Measurements from ENCODE around the gene GNAS-AS1. TPM values are rescaled to one million over a fixed set of nuclear protein-coding genes. Genes with fewer than 3 reads are reported as not detected.

The GNAS-AS1 gene
- total RNA-seq, 4 donors from 2014 or later, result 0.55 to 1.1 TPM; not detected in 2

- WGBS, 2 donors (ENCODE audit: low coverage in 1 of 2), result 85% methylated on average over 20 of the region's 20 CpGs; no CpG with 5 or more reads in 1 of the 2 donors
- Histone ChIP-seq H3K4me3 (no peak overlapping the region), H3K9me3 (no peaks in the 10 kb centered on the region), H3K27ac (no peak overlapping the region), H3K36me3 (no peaks in the 10 kb centered on the region), H3K27me3 (peaks cover 4% of the 10 kb centered on the region), H3K4me1 (no peaks in the 10 kb centered on the region)
- TF ChIP-seq POLR2AphosphoS5 (IDR thresholded peaks at IDR 0.05) (no peak), CTCF (IDR thresholded peaks at IDR 0.05) (no peak), EP300 (IDR thresholded peaks at IDR 0.05; ENCODE audit: low read depth) (no peak), POLR2A (IDR thresholded peaks at IDR 0.05) (no peak)
- in situ Hi-C loops (cut with MboI; ENCODE audit: low pct_ligation_motif_present in 1 of 4, low pct_unique_long_range_greater_than_20kb in 1 of 4, low sequenced_read_pairs in 3 of 4), result no loop called here
- intact Hi-C loops (cut with DNase I; ENCODE audit: low total_unique reads), result no loop called here
- DNase-seq, result no peak
Observed at GRCh38 chr20:58795181-58795922, 55.4 kb downstream of the GNAS-AS1 start.

GRCh38 chr20:58794510-58795180, 56.1 kb downstream of the GNAS-AS1 start:
- Histone ChIP-seq H3K4me3 (no peak overlapping the region), H3K4me1 (no peaks in the 10 kb centered on the region), H3K9me3 (no peaks in the 10 kb centered on the region), H3K27ac (no peak overlapping the region), H3K36me3 (no peaks in the 10 kb centered on the region), H3K27me3 (peaks cover 4% of the 10 kb centered on the region)
- TF ChIP-seq POLR2AphosphoS5 (IDR thresholded peaks at IDR 0.05) (no peak), POLR2A (IDR thresholded peaks at IDR 0.05) (no peak)
- in situ Hi-C loops (cut with MboI; ENCODE audit: low pct_ligation_motif_present in 1 of 4, low pct_unique_long_range_greater_than_20kb in 1 of 4, low sequenced_read_pairs in 3 of 4), result no loop called here
- intact Hi-C loops (cut with DNase I; ENCODE audit: low total_unique reads), result no loop called here
- no peak for DNase-seq
- 77 to 83% methylated on average over 1 to 16 of the region's 19 CpGs for WGBS, 2 donors (ENCODE audit: low coverage in 1 of 2)

- Histone ChIP-seq H3K9me3 (no peaks in the 10 kb centered on the region), H3K4me3 (no peak overlapping the region), H3K27me3 (peaks cover 4% of the 10 kb centered on the region), H3K4me1 (no peaks in the 10 kb centered on the region), H3K27ac (no peak overlapping the region), H3K36me3 (no peaks in the 10 kb centered on the region)
- 83% methylated on average over 27 of the region's 29 CpGs; no CpG with 5 or more reads in 1 of the 2 donors for WGBS, 2 donors (ENCODE audit: low coverage in 1 of 2)
- in situ Hi-C loops (cut with MboI; ENCODE audit: low pct_ligation_motif_present in 1 of 4, low pct_unique_long_range_greater_than_20kb in 1 of 4, low sequenced_read_pairs in 3 of 4) (no loop called here), intact Hi-C loops (cut with DNase I; ENCODE audit: low total_unique reads) (no loop called here)
- TF ChIP-seq POLR2AphosphoS5 (IDR thresholded peaks at IDR 0.05) (no peak), EP300 (IDR thresholded peaks at IDR 0.05; ENCODE audit: low read depth) (no peak), POLR2A (IDR thresholded peaks at IDR 0.05) (no peak), CTCF (IDR thresholded peaks at IDR 0.05) (no peak)
- no peak for DNase-seq
Observed at GRCh38 chr20:58793512-58794420, 56.9 kb downstream of the GNAS-AS1 start.

GRCh38 chr20:58792426-58792825, 58.3 kb downstream of the GNAS-AS1 start:
- H3K27me3 ChIP-seq, result peaks cover 4% of the 10 kb centered on the region
- in situ Hi-C loops (cut with MboI; ENCODE audit: low pct_ligation_motif_present in 1 of 4, low pct_unique_long_range_greater_than_20kb in 1 of 4, low sequenced_read_pairs in 3 of 4), result no loop called here
- WGBS, 2 donors (ENCODE audit: low coverage in 1 of 2), result 75 to 91% methylated on average over 3 to 7 of the region's 7 CpGs
- no peaks in the 10 kb centered on the region for H3K9me3 ChIP-seq
- no peaks in the 10 kb centered on the region for H3K36me3 ChIP-seq
- H3K4me1 ChIP-seq, result no peaks in the 10 kb centered on the region
- no peak overlapping the region for H3K27ac ChIP-seq
- intact Hi-C loops (cut with DNase I; ENCODE audit: low total_unique reads), result no loop called here
- no peak for DNase-seq
- no peak overlapping the region for H3K4me3 ChIP-seq
- TF ChIP-seq POLR2AphosphoS5 (IDR thresholded peaks at IDR 0.05) (no peak), CTCF (IDR thresholded peaks at IDR 0.05) (no peak), POLR2A (IDR thresholded peaks at IDR 0.05) (no peak), EP300 (IDR thresholded peaks at IDR 0.05; ENCODE audit: low read depth) (no peak)

All from transverse colon (tissue), 4 donors.